HG02870 (cell line): Measurements from ENCODE around the gene INTS7.
A peak's percentile ranks its signal among the peaks of the same experiment; 100 is the strongest.
"Not testable (repeated sequence)": the region's sequence is repeated elsewhere in the genome, so short reads cannot be mapped to it uniquely, and the experiment has no call there.

Source experiments
- ATAC-seq: cut with Tn5 transposase; IDR thresholded peaks from one replicate; pipeline ENCODE4 v1.9.1; 2021; ENCODE audit warnings: mild to moderate bottlenecking, moderate library complexity; ENCODE audit not compliant: unreplicated experiment

The INTS7 gene

DNA sequence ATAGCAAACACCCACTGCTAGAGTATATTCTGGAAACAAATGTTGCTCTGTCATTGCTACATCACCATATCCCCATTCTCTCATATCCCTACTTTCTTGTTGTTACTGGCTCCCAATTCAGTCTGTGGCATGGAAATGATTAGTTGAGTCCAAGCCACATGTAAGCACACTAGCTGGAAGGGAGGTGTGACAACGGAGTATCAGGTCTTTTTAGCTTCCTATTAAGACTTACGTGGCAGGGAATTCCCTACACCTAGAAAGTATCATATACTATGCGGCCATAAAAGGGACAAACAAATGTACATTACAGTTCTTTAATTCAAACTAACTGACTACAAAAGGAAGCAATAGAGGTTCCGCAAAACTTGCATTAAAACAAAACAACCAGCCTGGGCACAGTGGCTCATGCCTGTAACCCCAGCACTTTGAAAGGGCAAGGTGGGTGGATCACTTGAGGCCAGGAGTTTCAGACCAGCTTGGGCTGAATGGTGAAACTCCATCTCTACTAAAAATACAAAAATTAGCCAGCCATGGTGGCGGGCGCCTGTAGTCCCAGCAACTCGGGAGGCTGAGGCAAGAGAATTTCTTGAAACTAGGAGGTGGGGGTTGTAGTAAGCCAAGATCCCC lies 48.6 kb downstream of the INTS7 start:
- ATAC-seq, result no peak

- peak; percentile 98 for ATAC-seq
Measured at GRCh38 chr1:211985556-211986264, 49.6 kb downstream of the INTS7 start.

DNA sequence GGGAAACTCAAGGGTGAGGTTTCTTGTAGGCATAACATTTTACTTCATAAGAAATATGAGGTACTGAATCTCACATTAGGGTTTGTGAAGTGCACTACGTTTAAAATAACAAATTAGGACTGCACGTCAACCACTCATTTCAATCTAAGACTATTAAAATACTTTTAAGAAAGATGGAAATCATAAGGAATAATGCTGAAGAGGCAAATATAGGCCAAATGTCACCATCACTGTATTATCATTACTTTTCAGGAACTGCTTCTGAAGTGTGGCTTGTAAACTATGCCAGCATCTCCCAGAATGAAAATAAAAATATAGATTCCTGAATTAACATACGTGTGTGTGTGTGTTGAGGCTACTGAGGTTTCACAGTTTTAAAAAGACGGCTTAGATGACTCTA lies 56.8 kb downstream of the INTS7 start:
- no peak for ATAC-seq

- no peak for ATAC-seq
Measured at GRCh38 chr1:211975152-211975941, 60.0 kb downstream of the INTS7 start.

DNA sequence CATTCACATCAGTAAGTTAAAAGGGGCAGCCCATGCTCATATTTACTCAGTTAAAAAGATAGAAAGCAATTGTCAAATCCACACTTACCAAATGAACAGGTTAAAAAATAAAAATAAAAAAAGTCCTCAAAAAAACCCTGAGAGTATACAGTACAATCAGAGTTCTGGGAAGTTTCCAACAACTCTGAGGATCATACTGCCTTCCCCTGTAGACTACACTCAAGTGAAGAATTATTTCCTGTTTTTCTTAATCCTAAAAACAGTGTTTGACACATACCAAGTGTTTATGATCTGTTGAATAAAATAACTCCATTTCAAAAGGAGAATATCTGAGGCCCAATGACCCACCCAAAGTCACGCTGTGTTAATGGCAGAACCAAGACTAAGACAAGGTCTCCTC lies 61.8 kb downstream of the INTS7 start:
- no peak for ATAC-seq

DNA sequence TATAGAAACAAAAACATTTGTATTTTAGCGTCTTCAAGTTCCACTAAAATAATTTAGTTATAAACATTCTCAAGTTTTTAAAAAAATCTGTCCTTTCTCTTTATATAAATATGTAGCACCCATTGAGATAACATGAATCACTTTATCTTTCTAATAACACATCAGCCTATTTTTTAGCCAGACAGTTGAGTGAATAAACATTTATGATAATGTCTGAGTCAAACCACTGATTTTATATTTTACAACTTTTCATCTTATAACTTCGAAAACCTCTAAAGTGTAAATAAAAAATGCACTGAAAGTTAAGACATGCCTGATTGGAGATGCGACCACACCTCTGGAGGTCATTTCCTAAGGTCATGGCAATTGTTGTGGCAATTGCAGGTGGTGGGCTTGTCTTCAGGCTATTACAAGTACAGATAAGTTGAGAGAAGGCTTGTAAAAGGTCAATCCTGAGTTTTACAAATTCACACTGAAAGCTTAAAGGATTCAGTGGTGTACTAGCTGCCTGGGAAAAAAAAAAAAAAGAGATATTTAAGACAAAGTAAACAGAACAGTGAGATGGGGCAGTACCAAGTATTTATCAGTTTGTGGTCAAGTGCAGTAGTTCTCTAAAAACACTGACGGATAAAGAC lies 67.0 kb downstream of the INTS7 start:
- ATAC-seq, result no peak

DNA sequence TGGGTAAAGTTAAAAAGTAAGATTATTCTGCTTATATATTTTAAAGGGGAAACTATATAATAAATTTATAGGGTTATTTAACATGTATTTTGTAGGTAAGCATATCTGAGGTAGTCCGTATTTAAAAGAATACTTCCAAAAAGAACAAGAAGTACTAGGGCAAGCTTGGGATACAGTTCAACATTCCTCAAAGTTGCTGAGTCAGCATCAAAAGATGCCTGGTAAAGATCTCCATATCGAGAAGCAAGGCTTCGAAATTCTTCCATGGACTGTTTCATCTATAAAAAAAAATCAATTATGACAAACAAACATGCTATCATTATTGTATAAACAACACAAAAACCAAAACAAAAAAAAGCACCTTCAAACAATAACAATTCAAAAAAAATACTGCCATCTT lies 67.7 kb downstream of the INTS7 start:
- ATAC-seq, result no peak

DNA sequence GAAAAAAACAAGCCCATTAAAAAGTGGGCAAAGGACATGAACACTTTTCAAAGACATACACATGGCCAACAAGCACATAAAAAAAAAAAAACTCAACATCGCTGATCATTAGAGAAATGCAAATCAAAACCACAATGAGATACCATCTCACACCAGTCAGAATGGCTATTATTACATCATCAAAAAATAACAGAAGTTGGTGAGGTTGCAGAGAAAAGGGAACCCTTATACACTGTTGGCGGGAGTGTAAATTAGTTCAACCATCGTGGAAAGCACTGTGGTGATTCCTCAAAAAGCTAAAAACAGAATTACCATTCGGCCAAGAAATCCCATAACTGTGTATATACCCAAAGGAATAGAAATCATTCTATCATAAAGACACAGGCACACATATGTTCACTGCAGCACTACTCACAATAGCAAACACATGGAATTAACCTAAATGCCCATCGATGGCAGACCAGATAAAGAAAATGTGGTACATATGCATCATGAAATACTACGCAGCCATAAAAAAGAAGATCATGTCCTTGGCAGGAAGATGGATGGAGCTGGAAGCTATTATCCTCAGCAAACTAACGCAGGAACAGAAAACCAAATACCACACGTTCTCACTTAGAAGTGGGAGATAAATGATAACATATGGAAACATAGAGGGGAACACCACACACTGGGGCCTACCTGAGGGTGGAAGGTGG lies 70.1 kb downstream of the INTS7 start:
- no peak for ATAC-seq

DNA sequence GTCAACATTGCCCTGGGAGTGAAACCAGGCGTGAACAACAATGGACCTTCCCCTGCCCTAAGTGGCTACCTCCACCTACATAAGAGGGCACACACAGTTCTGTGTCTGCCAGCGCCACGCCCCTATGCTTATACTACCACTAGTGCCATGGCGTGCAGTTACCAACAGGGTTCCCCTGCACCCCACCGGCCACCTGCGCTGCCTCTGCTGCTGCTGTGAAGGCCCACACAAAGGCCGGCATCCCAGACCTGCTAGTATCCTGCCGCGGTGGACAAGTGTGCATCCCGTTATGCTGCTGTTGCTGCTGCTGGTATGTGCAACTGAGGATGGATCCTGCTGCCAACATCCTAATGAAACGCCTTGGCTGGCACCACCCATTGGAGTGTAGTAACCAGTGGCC lies 75.7 kb downstream of the INTS7 start:
- ATAC-seq, result no peak

DNA sequence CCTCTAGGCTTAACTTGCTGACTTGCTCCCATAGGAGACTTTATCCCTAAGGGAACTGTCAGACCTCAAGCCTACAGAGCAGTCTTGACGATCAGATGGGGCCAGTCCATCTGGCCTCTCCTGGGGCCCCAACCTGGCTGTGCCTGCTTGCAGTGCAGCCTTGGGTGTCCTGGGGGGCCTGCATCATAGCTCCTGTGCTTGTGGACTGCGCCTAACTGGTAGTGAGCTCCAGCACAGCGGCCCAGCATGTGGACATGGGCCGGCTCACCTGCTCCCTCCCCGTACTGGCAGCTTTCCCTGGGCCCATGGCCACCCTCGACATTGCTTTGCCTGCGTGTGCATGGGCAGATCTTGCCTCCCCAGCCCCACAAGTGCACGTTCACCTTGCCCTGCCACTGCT lies 76.1 kb downstream of the INTS7 start:
- ATAC-seq, result no peak

DNA sequence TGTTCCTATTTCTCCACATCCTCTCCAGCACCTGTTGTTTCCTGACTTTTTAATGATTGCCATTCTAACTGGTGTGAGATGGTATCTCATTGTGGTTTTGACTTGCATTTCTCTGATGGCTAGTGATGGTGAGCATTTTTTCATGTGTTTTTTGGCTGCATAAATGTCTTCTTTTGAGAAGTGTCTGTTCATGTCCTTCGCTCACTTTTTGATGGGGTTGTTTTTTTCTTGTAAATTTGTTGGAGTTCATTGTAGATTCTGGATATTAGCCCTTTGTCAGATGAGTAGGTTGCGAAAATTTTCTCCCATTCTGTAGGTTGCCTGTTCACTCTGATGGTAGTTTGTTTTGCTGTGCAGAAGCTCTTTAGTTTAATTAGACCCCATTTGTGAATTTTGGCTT lies 81.3 kb downstream of the INTS7 start:
- not testable (repeated sequence) for ATAC-seq

DNA sequence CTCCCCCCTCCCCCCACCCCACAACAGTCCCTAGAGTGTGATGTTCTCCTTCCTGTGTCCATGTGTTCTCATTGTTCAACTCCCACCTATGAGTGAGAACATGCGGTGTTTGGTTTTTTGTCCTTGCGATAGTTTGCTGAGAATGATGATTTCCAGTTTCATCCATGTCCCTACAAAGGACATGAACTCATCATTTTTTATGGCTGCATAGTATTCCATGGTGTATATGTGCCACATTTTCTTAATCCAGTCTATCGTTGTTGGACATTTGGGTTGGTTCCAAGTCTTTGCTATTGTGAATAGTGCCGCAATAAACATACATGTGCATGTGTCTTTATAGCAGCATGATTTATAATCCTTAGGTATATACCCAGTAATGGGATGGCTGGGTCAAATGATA lies 81.8 kb downstream of the INTS7 start:
- not testable (repeated sequence) for ATAC-seq

DNA sequence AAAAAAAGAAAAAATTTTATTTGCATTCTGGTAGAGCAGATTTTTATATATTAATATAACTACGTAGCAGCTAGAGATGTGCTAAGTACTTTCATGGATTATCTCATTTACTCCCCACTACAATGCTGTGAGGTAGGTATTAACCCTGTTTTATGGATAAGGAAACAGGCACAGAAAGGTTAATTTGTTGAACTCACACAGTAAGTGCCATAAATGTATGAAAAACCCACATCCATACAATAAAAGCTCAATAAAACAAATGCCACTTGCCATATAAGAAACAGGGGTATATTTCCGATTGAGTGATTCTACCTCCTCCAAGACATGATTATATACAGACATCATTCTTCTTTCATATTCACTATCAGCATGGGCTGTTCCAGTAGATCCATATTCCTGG lies 83.1 kb downstream of the INTS7 start:
- ATAC-seq, result no peak

- ATAC-seq, result peak; percentile 70
Measured at GRCh38 chr1:211951856-211952255, 83.5 kb downstream of the INTS7 start.

GRCh38 chr1:211948377-211948776 lies 87.0 kb downstream of the INTS7 start:
- ATAC-seq, result no peak

DNA sequence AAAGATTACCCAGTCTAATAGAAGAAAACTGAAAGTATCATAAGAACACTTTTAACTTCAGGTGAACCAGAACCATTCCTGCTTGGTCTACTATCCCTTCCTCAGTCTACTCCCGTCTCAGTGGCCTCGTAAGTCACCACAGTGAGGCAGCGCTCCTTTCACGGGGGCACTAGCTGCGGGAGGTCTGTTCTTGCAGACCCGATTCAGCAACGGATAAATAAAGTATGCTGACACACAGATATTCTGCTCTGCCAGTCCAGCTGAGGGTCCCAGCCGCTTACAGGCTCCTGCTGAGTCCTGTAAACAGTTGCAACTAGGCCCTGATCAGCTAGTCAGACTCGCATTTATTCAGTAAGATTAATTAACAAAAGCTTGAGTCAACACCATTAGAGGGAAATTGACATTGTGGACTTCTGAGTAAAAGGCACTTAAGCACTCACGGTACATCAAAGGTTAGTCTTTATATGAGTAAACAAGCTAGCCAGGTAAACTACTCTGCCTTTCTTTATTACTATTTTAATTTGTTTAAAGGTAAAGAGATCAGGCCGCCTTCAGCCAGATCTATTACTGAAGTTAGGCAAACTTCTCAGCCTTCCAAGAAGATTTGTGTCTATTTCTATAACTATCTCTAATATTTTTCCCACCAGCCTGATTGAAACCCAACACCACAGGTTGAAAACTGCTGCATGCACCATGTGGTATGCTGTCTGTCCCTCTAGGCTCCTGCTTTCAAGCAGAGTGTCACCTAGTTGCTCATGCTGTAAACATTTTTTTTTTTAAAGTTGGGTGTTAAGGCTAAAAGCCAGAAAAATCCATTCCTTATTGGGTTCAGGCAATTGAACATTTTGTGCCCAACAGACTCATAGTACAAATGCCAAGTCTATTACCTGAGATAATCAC lies 87.7 kb downstream of the INTS7 start:
- no peak for ATAC-seq

GRCh38 chr1:211944733-211945500 lies 90.4 kb downstream of the INTS7 start:
- ATAC-seq, result no peak

DNA sequence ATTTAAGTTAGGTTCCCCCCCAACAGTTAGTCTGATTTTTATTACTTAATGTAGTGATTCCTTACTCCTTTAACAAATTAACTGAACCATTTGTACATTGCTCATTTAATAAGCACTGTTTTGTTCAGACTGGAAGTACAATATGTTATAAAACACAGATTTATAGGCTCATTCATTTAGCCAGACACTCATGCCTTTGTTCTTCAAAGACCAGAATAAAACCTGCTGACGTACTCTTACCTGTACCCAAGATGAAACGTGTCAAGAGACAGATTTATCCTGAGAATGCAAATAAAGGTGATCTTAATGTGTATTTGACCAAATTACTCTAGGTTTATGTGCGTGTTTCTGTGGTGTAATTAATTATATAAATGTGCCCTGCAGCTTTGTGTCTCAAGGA lies 92.8 kb downstream of the INTS7 start:
- no peak for ATAC-seq

- peak; percentile 78 for ATAC-seq
Measured at GRCh38 chr1:211939876-211940468, 95.4 kb downstream of the INTS7 start.
